Keratinocyte (primary cell): Measurements from ENCODE around the gene LMNA.

ENCODE experiments used
- EZH2 ChIP-seq: IDR thresholded peaks from one replicate; pipeline ENCODE4 v1.6.1; 2012; ENCODE audit warnings: inconsistent platforms, mild to moderate bottlenecking, low read length, moderate library complexity
- TF ChIP-seq, protein P1 (sequence below), 3 experiments: IDR thresholded peaks in 1 of 3; conservative IDR thresholded peaks in 1 of 3; optimal IDR thresholded peaks in 1 of 3; 2 replicates in 2 of 3; 3 replicates in 1 of 3; pipeline versions ENCODE3 to v1.5.1; 2011; ENCODE audit warnings: low read length in 3 of 3, mild to moderate bottlenecking in 3 of 3, moderate library complexity in 2 of 3, control low read depth in 1 of 3, inconsistent platforms in 1 of 3; ENCODE audit not compliant: insufficient read depth in 2 of 3; ENCODE audit errors: extremely low read depth in 1 of 3

DNA sequence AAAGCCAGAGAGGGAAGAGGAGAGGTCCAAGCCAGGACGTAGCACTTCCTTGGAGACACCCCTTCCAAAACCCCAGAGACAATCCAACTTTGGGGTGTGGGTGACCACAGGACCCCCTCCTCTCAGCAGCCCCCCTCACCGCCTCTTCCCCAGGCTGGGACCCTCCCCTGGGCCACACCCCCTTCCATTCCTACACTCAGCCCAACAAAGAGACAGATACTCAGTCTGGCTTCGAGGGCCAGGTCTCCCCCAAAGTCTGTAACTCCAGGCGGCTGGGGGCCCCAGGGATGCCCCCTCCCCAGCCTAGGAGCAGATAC lies 33.7 kb upstream of the LMNA start:
- TF ChIP-seq, protein P1, sequence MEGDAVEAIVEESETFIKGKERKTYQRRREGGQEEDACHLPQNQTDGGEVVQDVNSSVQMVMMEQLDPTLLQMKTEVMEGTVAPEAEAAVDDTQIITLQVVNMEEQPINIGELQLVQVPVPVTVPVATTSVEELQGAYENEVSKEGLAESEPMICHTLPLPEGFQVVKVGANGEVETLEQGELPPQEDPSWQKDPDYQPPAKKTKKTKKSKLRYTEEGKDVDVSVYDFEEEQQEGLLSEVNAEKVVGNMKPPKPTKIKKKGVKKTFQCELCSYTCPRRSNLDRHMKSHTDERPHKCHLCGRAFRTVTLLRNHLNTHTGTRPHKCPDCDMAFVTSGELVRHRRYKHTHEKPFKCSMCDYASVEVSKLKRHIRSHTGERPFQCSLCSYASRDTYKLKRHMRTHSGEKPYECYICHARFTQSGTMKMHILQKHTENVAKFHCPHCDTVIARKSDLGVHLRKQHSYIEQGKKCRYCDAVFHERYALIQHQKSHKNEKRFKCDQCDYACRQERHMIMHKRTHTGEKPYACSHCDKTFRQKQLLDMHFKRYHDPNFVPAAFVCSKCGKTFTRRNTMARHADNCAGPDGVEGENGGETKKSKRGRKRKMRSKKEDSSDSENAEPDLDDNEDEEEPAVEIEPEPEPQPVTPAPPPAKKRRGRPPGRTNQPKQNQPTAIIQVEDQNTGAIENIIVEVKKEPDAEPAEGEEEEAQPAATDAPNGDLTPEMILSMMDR (optimal IDR thresholded peaks at IDR 0.05 in 1 of 3, IDR thresholded peaks at IDR 0.05 in 1 of 3, conservative IDR thresholded peaks at IDR 0.05 in 1 of 3; ENCODE audit: extremely low read depth in 1 of 3, insufficient read depth in 2 of 3, low read length in 3 of 3) = no peak
- no peak for TF ChIP-seq EZH2
